GM12878 (cell line): ENCODE results near the gene WWOX. TPM values are rescaled to one million over a fixed set of nuclear protein-coding genes. Genes with fewer than 3 reads are reported as not detected.

Source experiments
- ATAC-seq: fragments of 200-7000 bp; cut with Tn5 transposase; 3 replicates; pipeline ENCODE4 v1.9.1; 2020; ENCODE audit warnings: mild to moderate bottlenecking, moderate library complexity
- BruUV-seq: library from RNA; stranded (reverse); fragments of 400-500 nt; replicated peaks from 2 replicates; lab custom pipeline; 2021; lab: Mats Ljungman, UMichigan
- CTCF ChIA-PET: fragments of 300-600 bp; sonication (Branson Sonifier 250); formaldehyde crosslinking; extraction: SDS; loops from one replicate; lab custom pipeline; 2021; ENCODE audit warnings: inconsistent platforms; lab: Yijun Ruan, JAX
- POLR2A ChIA-PET: fragments of 350-600 bp; formaldehyde crosslinking; extraction: SDS; loops from one replicate; lab custom pipeline; 2021; ENCODE audit warnings: inconsistent platforms; lab: Charles Lee
- RAD21 ChIA-PET: fragments of 300-600 bp; sonication (Branson Sonifier 250); formaldehyde crosslinking; loops from one replicate; lab custom pipeline; 2023; ENCODE audit warnings: antibody characterized with exemption; ENCODE audit not compliant: unreplicated experiment; lab: Charles Lee
- SMC1A ChIA-PET: fragments of 300-600 bp; sonication (Branson Sonifier 250); formaldehyde crosslinking; loops from one replicate; lab custom pipeline; 2023; ENCODE audit not compliant: unreplicated experiment, uncharacterized antibody; lab: Charles Lee
- DNase-seq: peaks from one replicate; pipeline ENCODE4 v3.0.0-alpha.2; 2011; ENCODE audit warnings: low read depth, low spot score
- FAIRE-seq: peaks from 3 replicates; lab custom pipeline; 2011; peaks lifted over from hg19 to GRCh38; lab: Jason Lieb, UNC
- H2AFZ ChIP-seq: 2 replicates; pipeline ENCODE4 v1.6.0; 2011; ENCODE audit warnings: low read depth, low read length, control low read depth; ENCODE audit not compliant: control insufficient read depth
- H3K27ac ChIP-seq: 2 replicates; pipeline ENCODE4 v1.5.1; 2011; ENCODE audit warnings: control low read depth; ENCODE audit not compliant: control insufficient read depth, insufficient read depth
- H3K27me3 ChIP-seq, 2 experiments: replicated peaks in 1 of 2; 2 replicates each; pipeline versions ENCODE4 v1.6.0 to v1.6.1; 2011; ENCODE audit warnings: low read length in 1 of 2; ENCODE audit not compliant: control insufficient read depth in 2 of 2, insufficient read depth in 2 of 2
- H3K36me3 ChIP-seq, 2 experiments: 2 replicates each; pipeline ENCODE4 v1.5.1; 2011; ENCODE audit warnings: low read length in 1 of 2; ENCODE audit not compliant: control insufficient read depth in 2 of 2, insufficient read depth in 2 of 2
- H3K4me1 ChIP-seq: 2 replicates; pipeline ENCODE4 v1.6.1; 2011; ENCODE audit warnings: mild to moderate bottlenecking, low read length, moderate library complexity, mixed read lengths; ENCODE audit not compliant: control insufficient read depth, insufficient read depth
- H3K4me2 ChIP-seq: 2 replicates; pipeline ENCODE4 v1.6.0; 2011; ENCODE audit warnings: control low read depth; ENCODE audit not compliant: control insufficient read depth, insufficient read depth
- H3K4me3 ChIP-seq: fragments of 200-600 bp; sonication (generic); 2 replicates; pipeline ENCODE4 v1.5.1; 2016
- H3K79me2 ChIP-seq: 2 replicates; pipeline ENCODE4 v1.6.0; 2011; ENCODE audit warnings: low read length; ENCODE audit not compliant: control insufficient read depth, insufficient read depth
- H3K9ac ChIP-seq: 2 replicates; pipeline ENCODE4 v1.8.0; 2011; ENCODE audit warnings: low read length, control low read depth, mixed read lengths; ENCODE audit not compliant: control insufficient read depth, insufficient read depth
- H3K9me3 ChIP-seq: replicated peaks from 3 replicates; pipeline ENCODE4 v1.5.1; 2011; ENCODE audit warnings: mild to moderate bottlenecking, low read length; ENCODE audit not compliant: control insufficient read depth, insufficient read depth
- H4K20me1 ChIP-seq: 2 replicates; pipeline ENCODE4 v1.6.0; 2011; ENCODE audit not compliant: control insufficient read depth, insufficient read depth
- BACH1 ChIP-seq: fragments of 450-650 bp; IDR thresholded peaks from 2 replicates; pipeline ENCODE4 v1.6.1; 2017; ENCODE audit warnings: mild to moderate bottlenecking, borderline replicate concordance
- BRCA1 ChIP-seq: IDR thresholded peaks from 2 replicates; pipeline ENCODE4 v1.6.1; 2011; ENCODE audit warnings: low read depth, low read length, improper control_type of control experiment
- CEBPB ChIP-seq, 2 experiments: fragments of 150-350 bp in 1 of 2; IDR thresholded peaks; 2 replicates each; pipeline ENCODE4 v1.6.1; 2012 to 2014; ENCODE audit warnings: low read depth in 2 of 2, low read length in 2 of 2, borderline replicate concordance in 1 of 2, inconsistent platforms in 1 of 2
- CREB1 ChIP-seq: IDR thresholded peaks from 2 replicates; pipeline ENCODE4 v1.6.1; 2012; ENCODE audit warnings: low read depth, mild to moderate bottlenecking, inconsistent platforms
- CUX1 ChIP-seq: IDR thresholded peaks from 2 replicates; pipeline ENCODE4 v1.6.1; 2012; ENCODE audit warnings: improper control_type of control experiment, low read depth, low read length; ENCODE audit not compliant: insufficient replicate concordance
- DPF2 ChIP-seq: fragments of 450-650 bp; IDR thresholded peaks from 2 replicates; pipeline ENCODE4 v1.6.1; 2017; ENCODE audit warnings: mild to moderate bottlenecking
- JUNB ChIP-seq: IDR thresholded peaks from 2 replicates; pipeline ENCODE4 v1.6.1; 2016; ENCODE audit warnings: antibody characterized with exemption, mild to moderate bottlenecking
- MTA2 ChIP-seq: fragments of 450-650 bp; IDR thresholded peaks from 2 replicates; pipeline ENCODE4 v1.6.1; 2016; ENCODE audit warnings: low read depth, mild to moderate bottlenecking, moderate library complexity
- NR2C1 ChIP-seq: fragments of 450-650 bp; IDR thresholded peaks from 2 replicates; pipeline ENCODE4 v1.6.1; 2017; ENCODE audit warnings: antibody characterized with exemption, mild to moderate bottlenecking, moderate library complexity
- SPI1 ChIP-seq: IDR thresholded peaks from 2 replicates; pipeline ENCODE4 v1.6.1; 2011; ENCODE audit warnings: low read depth, mild to moderate bottlenecking, low read length, moderate library complexity, borderline replicate concordance; ENCODE audit not compliant: insufficient read depth
- ZNF592 ChIP-seq: fragments of 450-650 bp; IDR thresholded peaks from 2 replicates; pipeline ENCODE4 v1.6.1; 2017; ENCODE audit warnings: mild to moderate bottlenecking, moderate library complexity
- WGBS: methylation state at CpG from one replicate; pipeline ENCODE4 v1.1.6; 2016; ENCODE audit warnings: low lambda C conversion rate; ENCODE audit not compliant: insufficient replicate concordance, insufficient coverage; ENCODE audit errors: missing lambda C conversion rate; 5-methylcytosine and 5-hydroxymethylcytosine counted together
- in situ Hi-C: fragments of 300-500 bp; cut with MboI; formaldehyde crosslinking; loops from 9 replicates; pipeline ENCODE4 v1.14.3; 2018; ENCODE audit warnings: mixed read lengths
- intact Hi-C: fragments of 100-400 bp; cut with micrococcal nuclease; formaldehyde crosslinking; loops from one replicate; pipeline ENCODE4 v1.14.2; 2022; ENCODE audit not compliant: unreplicated experiment
- polyA plus RNA-seq, 11 experiments: library from polyadenylated mRNA; depleted of rRNA in 4 of 11; unstranded in 6 of 11; stranded (reverse) in 5 of 11; fragments of >200 nt; fragmentation: Nextera tagmentation in 4 of 11; fragmentation: Illumina TruSeq in 1 of 11; extraction: Ambion mirVana in 4 of 11; extraction: Trizol in 1 of 11; gene quantifications; 1 replicate in 1 of 11; 2 replicates in 10 of 11; pipeline versions ENCODE4 v1.2.1 to v1.2.3, GENCODE V29; 2011 to 2016; ENCODE audit warnings: inconsistent platforms in 2 of 11, missing spikeins in 2 of 11, low read depth in 1 of 11
- total RNA-seq, 4 experiments: library from RNA; depleted of rRNA in 3 of 4; stranded (reverse); fragments of >200 nt in 3 of 4; fragmentation: Illumina TruSeq in 1 of 4; extraction: Trizol in 1 of 4; gene quantifications; 2 replicates each; pipeline versions ENCODE4 v1.2.1 to v1.2.3, GENCODE V29; 2013 to 2021
- TF ChIP-seq, protein P1 (sequence below): fragments of 450-650 bp; IDR thresholded peaks from 2 replicates; pipeline ENCODE4 v1.6.1; 2014; ENCODE audit warnings: mild to moderate bottlenecking

WWOX gene
- total and polyA plus RNA-seq, 10 of the 15 experiments (the other 5 are each of a cell fraction or from before 2014, with no cell fraction given) = 2.8 to 24.4 (median 17.8) TPM

- H4K20me1 ChIP-seq = no peaks in the 10 kb centered on the region
- no peaks in the 10 kb centered on the region for H3K79me2 ChIP-seq
- H3K27me3 ChIP-seq = no peaks in the 10 kb centered on the region
- WGBS = 13% methylated on average over 2 of the region's 2 CpGs
- no peaks in the 10 kb centered on the region; the same call in 1 of the 2 replicates for H3K4me1 ChIP-seq
- in situ Hi-C loops (no loop called here), intact Hi-C loops (no loop called here)
- H3K27ac ChIP-seq = no peak overlapping the region
- no peaks in the 10 kb centered on the region for H3K36me3 ChIP-seq
- ATAC-seq = no peak
- no peak overlapping the region for H2AFZ ChIP-seq
- H3K9me3 ChIP-seq = no peaks in the 10 kb centered on the region
- H3K9ac ChIP-seq = no peak overlapping the region
- ChIA-PET RAD21 (no interaction called here), POLR2A (no interaction called here), SMC1A (no interaction called here), CTCF (no interaction called here)
- H3K4me3 ChIP-seq = no peak overlapping the region
- DNase-seq = no peak
- BruUV-seq = no TSS peak
- H3K4me2 ChIP-seq = no peak overlapping the region
- no peak for FAIRE-seq
- TF ChIP-seq CEBPB (IDR thresholded peaks at IDR 0.05; ENCODE audit: borderline replicate concordance in 1 of 2, low read depth in 2 of 2, low read length in 2 of 2) (no peak), MTA2 (no peak), BACH1 (no peak), CUX1 (no peak), DPF2 (no peak), CREB1 (no peak), SPI1 (no peak), ZNF592 (no peak), NR2C1 (no peak), JUNB (no peak), BRCA1 (no peak)
- TF ChIP-seq, protein P1, sequence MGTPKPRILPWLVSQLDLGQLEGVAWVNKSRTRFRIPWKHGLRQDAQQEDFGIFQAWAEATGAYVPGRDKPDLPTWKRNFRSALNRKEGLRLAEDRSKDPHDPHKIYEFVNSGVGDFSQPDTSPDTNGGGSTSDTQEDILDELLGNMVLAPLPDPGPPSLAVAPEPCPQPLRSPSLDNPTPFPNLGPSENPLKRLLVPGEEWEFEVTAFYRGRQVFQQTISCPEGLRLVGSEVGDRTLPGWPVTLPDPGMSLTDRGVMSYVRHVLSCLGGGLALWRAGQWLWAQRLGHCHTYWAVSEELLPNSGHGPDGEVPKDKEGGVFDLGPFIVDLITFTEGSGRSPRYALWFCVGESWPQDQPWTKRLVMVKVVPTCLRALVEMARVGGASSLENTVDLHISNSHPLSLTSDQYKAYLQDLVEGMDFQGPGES = no peak
Observed at GRCh38 chr16:78196502-78196901, 97.0 kb downstream of the WWOX start.
